Cardiac muscle cell (in vitro differentiated cells and primary cell): Measurements from ENCODE around the gene NRP1. TPM values are rescaled to one million over a fixed set of nuclear protein-coding genes. Genes with fewer than 3 reads are reported as not detected.

Experiments used
- DNase-seq, 2 donors: peaks; one replicate each; pipeline versions ENCODE4 v3.0.0 to v3.0.0-alpha.2; 2010 to 2017; ENCODE audit warnings: low read depth in 1 of 2, low spot score in 1 of 2
- H3K27ac ChIP-seq: fragments of 200-600 bp; sonication (generic); 2 replicates; pipeline ENCODE4 v1.5.1; 2016
- H3K27me3 ChIP-seq: fragments of 200-600 bp; sonication (generic); 2 replicates; pipeline ENCODE4 v1.6.0; 2016; ENCODE audit warnings: control low read depth
- H3K36me3 ChIP-seq: fragments of 200-600 bp; sonication (generic); 2 replicates; pipeline ENCODE4 v1.5.1; 2016; ENCODE audit warnings: control low read depth
- H3K4me1 ChIP-seq: fragments of 200-600 bp; sonication (generic); 2 replicates; pipeline ENCODE4 v1.8.1; 2017; ENCODE audit warnings: low read depth, mild to moderate bottlenecking, mixed run types
- H3K4me3 ChIP-seq: fragments of 200-600 bp; sonication (generic); 2 replicates; pipeline ENCODE4 v1.5.1; 2016; ENCODE audit warnings: mild to moderate bottlenecking
- H3K9me3 ChIP-seq: fragments of 200-600 bp; sonication (generic); 2 replicates; pipeline ENCODE4 v1.5.1; 2017; ENCODE audit warnings: low read depth, mild to moderate bottlenecking, control low read depth
- CTCF ChIP-seq: IDR thresholded peaks from 2 replicates; pipeline ENCODE4 v1.5.1; 2012; ENCODE audit warnings: low read depth, mild to moderate bottlenecking, low read length
- polyA plus RNA-seq: library from polyadenylated mRNA; unstranded; fragments of >200 nt; fragmentation: Nextera tagmentation; extraction: Ambion mirVana; gene quantifications from 2 replicates; pipeline ENCODE4 v1.2.1, GENCODE V29; 2016
- total RNA-seq: library from RNA; depleted of rRNA; stranded (reverse); fragments of >200 nt; gene quantifications from 2 replicates; pipeline ENCODE4 v1.2.3, GENCODE V29; 2016

Gene NRP1
- total and polyA plus RNA-seq, 2 experiments from 2014 or later: 145 to 327 TPM

DNA sequence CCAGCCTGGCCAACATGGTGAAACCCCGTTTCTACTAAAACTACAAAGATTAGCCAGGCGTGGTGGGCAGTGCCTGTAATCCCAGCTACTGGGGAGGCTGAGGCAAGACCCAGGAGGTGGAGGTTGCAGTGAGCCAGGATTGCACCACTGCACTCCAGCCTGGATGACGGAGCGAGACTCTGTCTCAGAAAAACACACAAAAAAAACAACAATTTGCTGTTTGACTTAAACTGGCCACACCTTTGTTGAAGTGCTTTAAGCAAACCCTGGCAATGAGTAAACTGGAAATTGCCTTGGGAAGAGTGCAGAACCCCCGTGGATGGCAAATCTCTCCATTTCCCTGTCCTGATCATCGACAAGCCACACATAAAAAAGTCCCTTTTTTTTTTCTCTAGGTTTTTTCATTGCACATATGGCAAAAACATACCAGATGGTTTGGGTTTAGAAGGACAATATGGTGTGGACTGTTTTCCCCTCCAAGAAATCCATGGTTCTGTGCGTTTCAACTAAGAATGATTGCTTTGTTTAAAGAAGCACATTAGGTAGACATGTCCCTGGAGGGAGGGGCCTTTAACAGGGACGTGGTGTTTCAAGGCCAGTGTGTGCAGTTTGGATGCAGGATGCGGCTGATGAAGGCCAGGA lies 76.9 kb downstream of the NRP1 start:
- TF ChIP-seq CTCF: no peak
- Histone ChIP-seq H3K9me3 (no peaks in the 10 kb centered on the region), H3K4me1 (no peaks in the 10 kb centered on the region), H3K4me3 (no peak overlapping the region), H3K27ac (no peak overlapping the region), H3K27me3 (no peaks in the 10 kb centered on the region), H3K36me3 (peaks cover 86% of the 10 kb centered on the region)
- DNase-seq: no peak

- no peak for TF ChIP-seq CTCF
- no peaks in the 10 kb centered on the region for H3K9me3 ChIP-seq
- H3K4me1 ChIP-seq: no peaks in the 10 kb centered on the region
- H3K27me3 ChIP-seq: no peaks in the 10 kb centered on the region
- no peak overlapping the region for H3K27ac ChIP-seq
- no peak overlapping the region for H3K4me3 ChIP-seq
- no peak for DNase-seq
- peaks cover 87% of the 10 kb centered on the region for H3K36me3 ChIP-seq
These were observed 78.0 kb downstream of the NRP1 start for GRCh38 chr10:33256458-33256857.

GRCh38 chr10:33254556-33255160 lies 79.8 kb downstream of the NRP1 start:
- H3K36me3 ChIP-seq: peaks cover 88% of the 10 kb centered on the region
- DNase-seq: no peak
- no peak overlapping the region for H3K27ac ChIP-seq
- H3K9me3 ChIP-seq: no peaks in the 10 kb centered on the region
- no peaks in the 10 kb centered on the region for H3K27me3 ChIP-seq
- no peaks in the 10 kb centered on the region for H3K4me1 ChIP-seq
- no peak overlapping the region for H3K4me3 ChIP-seq
- TF ChIP-seq CTCF: no peak

DNA sequence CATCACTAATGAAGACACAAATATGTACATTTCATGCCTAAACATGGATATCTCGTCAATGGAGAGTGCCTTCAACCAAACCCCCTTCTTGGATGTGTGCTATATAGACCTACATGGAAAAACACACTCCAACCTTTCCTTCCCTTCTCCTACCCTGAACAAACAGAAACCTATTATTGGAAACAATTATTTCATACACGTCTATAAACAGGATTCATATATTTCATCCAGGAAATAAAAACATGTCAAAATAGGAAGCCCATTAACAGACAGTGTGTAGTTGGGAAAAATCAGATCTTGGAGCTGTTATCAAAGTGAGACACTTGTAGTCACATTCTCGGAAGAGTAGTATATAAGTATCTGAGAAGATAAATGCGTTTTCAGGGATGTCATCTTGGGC lies 81.1 kb downstream of the NRP1 start:
- peaks cover 87% of the 10 kb centered on the region for H3K36me3 ChIP-seq
- no peaks in the 10 kb centered on the region for H3K27me3 ChIP-seq
- DNase-seq: no peak
- no peak for TF ChIP-seq CTCF
- no peak overlapping the region for H3K4me3 ChIP-seq
- no peaks in the 10 kb centered on the region for H3K9me3 ChIP-seq
- no peak overlapping the region for H3K27ac ChIP-seq
- H3K4me1 ChIP-seq: no peaks in the 10 kb centered on the region

GRCh38 chr10:33252794-33253203 lies 81.7 kb downstream of the NRP1 start:
- Histone ChIP-seq H3K4me3 (no peak overlapping the region), H3K36me3 (peaks cover 87% of the 10 kb centered on the region), H3K4me1 (no peaks in the 10 kb centered on the region), H3K27me3 (no peaks in the 10 kb centered on the region), H3K9me3 (no peaks in the 10 kb centered on the region), H3K27ac (no peak overlapping the region)
- TF ChIP-seq CTCF: no peak
- DNase-seq: peak in 1 of 2 donors; percentile 75
